Glomerular visceral epithelial cell (primary cell): Measurements from ENCODE around the gene EMP2.
"Not testable (repeated sequence)": the region's sequence is repeated elsewhere in the genome, so short reads cannot be mapped to it uniquely, and the experiment has no call there.

Experiments
- DNase-seq: peaks from one replicate; pipeline ENCODE4 v3.0.0-alpha.2; 2016; ENCODE audit errors: extremely low spot score

EMP2 gene, protein sequence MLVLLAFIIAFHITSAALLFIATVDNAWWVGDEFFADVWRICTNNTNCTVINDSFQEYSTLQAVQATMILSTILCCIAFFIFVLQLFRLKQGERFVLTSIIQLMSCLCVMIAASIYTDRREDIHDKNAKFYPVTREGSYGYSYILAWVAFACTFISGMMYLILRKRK

DNA sequence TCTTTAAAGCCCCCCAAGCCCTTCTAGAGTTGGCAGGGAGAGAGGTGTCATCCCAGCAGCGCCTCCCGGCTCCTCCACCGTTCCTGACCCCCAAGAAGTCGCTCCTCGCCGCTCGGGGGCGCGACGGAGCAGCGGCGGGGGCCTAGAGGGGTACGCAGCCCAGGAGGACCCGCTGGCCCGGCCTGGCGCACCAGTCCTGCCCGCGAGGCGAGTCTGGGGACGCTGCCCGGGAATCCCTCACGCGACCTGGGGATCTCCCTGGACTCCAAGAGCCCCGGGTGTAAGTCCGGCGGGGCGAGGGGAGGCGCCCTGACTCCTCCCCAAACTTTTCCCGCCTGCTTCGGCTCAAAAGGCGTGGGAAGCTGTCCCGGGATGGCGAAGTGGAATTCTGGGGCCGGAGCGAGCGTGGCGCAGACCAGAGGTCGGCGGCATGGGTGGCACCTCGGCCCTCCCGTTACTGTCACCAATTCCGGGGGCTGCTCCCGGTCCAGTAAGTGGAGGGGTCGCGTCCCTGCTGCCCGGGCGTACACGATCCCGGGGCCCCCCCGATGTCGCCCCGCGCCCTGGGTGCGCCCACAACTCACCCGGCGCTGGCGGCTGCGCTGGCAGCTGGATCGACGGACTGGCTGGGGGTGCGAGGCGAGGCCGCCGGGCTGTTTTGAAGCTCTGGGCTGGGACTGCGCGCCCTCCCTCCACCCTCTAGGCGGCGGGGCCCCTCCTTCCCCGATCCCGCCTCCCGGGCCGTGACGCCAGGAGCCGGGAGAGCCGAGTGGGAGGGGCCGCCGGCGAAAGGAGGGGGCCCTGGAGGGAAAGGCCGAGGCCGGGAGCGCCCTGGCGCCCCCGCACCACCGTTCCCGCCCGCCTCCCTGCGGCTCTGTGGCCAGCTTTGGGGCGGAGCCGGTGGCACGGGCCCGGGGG is at the start of gene EMP2:
Gene EMP2 (minus strand): TSS at position 634 of the 918 bp plus-strand sequence. CDS start 32,981 bp downstream, outside the sequence.
- peak; percentile 78 for DNase-seq

DNA sequence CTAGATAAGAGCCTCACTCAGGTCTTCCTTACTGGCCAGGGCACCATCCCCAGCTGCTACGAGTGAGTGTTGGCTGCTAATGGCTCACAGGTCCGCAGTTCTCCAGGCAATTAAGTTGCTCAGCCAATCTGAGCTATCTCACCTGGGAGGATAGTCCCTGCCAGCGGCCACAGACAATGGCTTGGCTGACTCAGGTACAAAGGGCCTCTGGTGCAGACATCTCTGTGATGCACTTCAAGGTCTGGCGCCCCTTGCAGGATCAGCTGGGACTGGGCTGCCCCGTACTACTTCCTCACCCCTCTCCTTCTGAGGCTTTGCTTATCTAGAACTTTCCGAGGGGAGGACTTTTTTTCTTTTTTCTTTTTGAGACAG is 49.2 kb upstream of the EMP2 start:
- no peak for DNase-seq

DNA sequence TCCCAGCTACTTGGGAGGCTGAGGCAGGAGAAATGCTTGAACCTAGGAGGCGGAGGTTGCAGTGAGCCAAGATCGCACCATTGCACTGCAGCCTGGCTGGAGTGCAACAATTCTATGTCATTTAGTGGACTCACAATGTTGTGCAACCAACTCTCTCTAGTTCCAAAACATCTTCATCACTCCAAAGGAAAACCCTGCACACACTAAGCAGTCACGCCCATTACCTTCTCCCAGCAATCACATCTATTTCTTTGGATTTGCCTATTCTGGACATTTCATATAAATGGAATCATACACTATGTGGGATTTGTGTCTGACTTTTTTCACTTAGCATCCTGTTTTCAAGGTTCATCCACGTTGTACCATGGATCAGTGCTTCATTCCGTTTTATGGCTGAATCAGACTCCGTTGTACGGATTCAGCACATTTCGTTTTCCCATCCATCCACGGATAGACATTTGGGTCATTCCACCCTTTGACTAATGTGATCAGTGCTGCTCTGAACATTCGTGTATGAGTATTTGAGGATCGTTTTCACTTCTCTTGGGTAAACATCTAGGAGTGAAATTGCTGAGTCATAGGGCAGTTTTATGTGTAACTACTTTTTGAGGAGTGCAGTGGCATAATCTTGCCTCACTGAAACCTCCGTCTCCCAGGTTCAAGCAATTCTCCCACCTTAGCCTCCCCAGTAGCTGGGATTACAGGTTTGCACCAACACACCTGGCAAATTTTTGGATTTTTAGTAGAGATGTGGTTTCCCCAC is 45.4 kb upstream of the EMP2 start:
- DNase-seq: no peak

DNA sequence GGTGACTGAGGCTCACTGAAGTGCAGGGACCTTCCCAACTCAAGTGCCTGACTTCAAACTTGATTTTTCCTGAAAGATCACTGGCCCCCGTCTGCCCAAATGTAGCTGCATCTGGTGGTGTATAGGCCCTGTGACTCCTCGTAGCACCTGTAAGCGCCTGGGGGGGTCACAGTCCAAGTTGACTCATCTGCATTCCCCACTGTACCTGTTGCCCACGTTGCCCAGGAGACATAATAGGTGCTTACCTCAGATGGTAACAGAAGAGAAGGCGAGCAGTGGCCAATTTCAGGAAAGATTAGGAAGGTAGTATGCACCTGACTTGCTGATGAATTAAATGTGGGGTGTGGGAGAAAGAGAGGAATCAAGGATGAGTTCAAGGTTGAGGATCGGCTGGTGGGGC is 44.1 kb upstream of the EMP2 start:
- DNase-seq: no peak

DNA sequence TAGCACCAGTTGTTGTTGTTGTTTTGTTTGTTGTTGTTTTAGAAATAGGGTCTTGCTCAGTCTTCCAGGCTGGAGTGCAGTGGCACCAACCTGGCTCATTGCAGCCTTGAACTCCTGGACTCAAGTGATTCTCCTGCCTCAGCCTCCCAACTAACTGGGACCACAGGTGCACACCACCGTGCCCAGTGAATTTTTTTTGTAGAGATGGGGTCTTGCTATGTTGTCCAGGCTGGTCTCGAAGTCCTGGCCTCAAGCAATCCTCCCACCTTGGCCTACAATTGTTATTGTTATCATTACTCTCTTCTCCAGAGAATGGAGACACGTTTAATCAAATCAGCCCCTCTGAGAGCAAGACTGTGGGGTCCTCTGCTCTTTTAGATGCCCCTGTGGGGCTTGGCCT is 42.7 kb upstream of the EMP2 start:
- no peak for DNase-seq

DNA sequence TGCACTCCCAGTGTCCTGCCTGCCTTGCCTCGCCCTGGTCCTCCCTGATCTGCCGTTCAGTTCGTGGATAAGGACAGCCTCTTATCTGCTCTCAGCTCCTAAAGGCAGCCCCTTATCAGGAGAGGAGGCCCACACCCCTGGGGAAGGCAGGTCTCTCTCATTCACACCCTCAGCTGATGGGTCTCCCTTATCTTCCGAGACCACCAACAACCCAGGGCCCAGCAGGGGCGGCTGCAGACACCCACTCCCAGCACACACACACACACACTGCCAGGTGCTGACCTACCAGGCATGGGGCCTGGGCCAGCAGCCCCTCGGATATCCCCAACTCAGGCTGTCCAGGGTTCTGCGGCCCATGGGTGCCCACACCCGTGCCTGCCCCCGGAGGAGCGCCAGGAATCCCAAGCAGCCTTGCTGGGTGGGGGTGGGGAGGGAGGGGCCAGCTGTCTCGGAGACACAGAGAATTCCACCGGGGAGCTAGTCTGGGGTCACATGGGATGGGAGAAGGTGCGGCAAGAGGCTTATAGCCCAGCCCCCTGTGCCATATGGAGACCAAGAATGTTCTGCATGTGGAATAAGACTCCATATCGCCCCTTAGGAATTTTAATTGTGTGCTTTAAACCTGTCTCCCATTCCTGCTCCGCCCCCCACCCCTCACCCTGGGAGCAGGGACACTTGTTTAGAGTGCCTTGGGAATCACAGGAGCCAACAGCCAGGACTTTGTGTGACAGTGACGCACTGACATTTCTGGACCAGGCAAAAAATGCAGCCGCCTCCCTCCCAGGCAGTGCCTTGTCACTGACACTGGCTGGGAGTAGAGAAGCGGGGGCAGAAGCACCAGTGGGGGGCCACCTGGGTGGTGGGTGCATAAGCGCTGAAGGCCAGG is 41.9 kb upstream of the EMP2 start:
- DNase-seq: no peak

DNA sequence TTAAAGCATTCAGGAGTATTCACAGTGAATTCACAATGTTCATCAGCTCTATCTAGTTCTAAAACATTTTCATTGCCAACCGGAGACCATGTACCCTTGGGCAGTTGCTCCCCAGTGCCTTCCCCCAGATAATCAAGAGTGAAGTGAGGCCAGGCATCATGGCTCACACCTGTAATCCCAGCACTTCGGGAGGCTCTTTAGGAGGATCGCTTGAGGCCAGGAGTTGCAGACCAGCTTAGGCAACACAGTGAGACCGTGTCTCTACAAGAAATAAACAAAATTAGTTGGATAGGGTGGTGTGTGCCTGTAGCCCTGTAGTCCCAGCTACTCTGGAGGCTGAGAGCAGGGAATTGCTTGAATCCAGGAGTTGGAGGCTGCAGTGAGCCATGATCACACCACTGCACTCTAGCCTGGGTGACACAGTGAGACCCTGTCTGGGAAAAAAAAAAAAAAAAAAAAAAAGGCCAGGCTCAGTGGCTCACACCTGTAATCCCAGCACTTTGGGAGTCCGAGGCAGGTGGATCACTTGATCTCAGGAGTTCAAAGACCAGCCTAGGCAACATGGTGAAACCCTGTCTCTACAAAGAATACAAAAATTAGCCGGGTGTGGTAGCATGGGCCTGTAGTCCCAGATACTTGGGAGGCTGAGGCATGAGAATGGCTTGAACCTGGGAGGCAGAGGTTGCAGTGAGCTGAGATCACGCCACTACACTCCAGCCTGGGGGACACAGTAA is 41.0 kb upstream of the EMP2 start:
- DNase-seq: not testable (repeated sequence)

DNA sequence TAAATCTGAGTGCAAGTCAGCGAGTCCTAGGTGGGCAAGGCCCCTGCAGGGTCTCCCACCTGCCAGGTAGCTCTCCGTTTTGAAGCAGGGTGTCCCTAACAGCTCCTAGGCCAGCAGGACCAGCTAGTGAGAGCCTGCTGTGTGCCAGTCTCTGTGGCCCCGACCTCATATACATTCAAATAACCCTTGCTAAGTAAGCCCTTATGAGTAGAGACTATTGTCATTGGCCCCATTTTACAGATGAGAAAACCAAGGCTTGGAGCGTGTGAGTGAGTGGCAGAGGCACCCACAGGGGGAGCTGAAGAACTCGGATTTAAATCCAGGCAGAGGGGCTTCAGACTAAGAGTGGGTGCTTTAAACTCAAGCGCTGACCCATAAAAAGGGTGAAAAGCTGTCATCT is 39.7 kb upstream of the EMP2 start:
- no peak for DNase-seq

DNA sequence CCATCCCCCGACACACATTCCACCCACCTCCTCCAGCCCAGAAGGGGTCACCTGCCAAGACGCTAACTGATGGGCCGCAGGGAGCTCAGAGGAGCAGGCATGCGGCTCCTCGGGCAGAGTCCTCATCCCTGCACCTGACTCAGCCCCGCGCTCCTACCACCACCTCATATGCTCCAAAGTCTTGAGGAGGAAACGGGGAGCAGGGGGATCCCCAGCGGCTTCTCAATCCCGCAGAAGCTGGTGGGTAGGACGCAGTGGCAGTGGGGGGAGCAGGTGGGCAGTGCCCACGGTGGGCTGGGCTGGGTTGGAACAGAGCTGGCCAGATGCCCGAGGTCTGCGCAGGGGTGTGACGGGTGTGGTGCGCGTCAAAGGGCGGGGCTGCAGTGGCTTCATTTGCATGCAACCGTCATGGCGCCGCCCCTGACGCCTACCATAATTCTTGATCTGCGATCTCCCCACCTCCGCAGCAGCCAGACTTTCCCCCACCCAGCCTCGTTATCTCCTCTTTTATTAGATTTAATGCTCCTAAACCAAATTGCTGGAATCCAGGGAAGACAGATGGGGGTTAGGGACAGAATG is 39.0 kb upstream of the EMP2 start:
- DNase-seq: no peak

DNA sequence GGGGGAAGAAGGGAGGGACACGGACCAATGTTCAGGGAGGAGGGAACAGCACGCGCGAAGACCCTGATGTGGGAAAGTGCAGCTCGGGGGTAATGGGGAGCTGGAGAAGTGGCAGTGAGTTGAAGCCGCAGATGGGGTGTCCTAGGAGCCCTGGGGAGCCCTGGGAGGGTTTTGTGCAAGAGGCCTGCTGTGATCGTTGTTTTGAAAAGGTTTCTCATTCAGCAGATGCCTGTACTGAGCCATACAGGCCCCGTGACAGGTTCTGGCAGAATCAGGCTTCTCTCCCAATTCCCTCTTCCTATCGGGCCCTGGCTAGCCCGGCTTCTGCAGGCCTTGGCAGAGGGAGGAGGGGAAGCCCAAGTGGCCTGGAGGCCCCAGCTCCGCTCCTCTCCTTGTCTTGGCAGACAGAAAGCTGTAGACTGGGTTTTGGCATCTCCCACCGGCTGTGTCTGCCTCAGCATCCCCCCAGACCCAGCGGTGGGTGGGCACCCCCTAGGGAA is 38.4 kb upstream of the EMP2 start:
- DNase-seq: no peak

DNA sequence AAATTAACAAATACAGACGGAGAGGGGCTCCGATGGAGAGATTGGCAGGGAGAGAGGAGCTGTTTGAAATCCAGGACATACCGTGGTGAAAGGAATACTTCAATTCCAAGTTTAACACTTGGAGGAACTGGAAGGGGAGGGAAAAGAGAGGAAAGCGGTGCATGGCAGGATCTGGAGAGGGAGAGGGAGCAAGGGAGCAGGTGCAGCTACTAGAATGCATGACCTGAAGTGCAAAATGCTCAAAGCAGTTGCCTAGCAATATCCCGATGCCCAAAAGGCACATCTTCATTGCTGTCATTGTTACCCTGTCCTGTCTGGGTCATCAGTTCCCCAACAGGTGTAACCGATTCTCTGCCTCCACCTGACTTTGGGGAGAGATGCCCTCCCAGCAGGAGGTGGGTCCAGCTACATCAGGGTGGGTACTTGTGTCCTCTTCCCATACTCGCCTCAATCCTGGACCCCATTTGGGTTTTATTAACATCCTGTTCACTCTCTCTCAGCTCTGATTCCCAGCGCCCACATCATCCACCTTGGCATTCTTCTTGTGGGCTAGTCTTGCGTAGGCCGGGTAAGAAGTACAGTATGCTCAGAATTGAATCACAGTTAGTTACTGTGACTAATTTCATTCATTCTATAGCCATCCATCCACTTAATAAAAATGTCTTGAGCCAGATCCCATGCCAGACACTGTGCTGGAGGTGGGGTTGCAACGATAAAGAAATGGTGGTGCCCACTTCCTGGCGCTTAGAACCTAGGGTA is 37.4 kb upstream of the EMP2 start:
- DNase-seq: no peak

DNA sequence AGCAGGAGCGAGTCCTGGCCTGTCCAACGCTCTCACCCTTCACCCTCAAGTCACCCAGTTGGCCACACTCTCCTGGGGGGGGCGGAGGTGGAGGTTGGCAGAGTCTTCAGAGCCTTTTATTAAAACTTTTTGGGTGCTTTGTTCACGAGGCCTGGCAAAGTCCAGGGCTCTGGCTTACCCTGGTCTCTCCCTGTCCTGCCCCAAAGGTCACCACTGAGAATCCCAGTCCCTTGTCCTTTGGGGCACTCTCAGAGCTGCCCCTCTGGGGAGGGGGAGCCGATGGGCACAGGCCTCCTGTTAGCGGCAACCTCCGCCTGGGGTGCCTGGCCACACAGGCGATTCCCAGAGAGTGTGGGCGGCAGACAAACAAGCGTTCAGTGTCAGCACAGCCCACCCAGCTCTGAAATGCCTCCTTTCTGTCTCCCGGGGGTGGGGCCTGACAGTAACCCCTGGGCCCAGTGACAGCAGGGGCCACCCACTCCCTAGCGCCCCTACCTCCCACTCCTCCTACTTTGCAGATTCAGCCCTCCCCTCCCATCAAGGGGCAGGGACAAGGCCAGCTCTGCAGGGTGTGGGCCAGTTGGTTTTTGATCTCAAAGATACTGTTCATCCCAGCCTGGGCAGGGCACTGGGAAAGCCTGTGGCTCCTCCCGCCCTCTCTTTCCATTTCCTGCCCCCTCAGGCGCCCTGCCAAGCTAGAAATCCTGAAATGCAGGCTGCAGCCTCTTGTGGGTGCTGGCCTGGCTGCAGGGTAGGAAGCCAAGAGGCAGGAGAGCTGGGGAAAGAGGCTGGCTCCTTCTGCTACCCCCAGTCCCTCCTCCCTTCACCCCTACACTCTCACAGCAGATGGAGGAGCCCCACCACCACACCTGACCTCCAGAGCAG is 36.6 kb upstream of the EMP2 start:
- no peak for DNase-seq

DNA sequence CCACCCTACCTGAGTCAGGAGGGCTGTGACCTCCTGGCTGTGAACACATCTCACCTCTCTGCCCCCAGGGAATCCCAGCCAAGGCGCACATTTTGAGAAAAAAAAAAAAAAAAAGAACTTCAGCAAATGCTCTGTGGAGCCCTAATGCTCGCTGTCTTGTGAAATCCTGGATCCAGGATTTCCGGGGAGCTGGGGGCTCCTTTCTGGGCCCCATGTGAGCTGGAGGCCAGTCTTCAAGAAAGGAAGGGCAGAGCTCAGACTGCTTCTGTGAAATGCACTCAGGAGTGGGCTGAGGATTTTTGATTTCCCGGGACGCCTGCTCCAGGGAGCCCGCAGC is 36.0 kb upstream of the EMP2 start:
- DNase-seq: no peak

DNA sequence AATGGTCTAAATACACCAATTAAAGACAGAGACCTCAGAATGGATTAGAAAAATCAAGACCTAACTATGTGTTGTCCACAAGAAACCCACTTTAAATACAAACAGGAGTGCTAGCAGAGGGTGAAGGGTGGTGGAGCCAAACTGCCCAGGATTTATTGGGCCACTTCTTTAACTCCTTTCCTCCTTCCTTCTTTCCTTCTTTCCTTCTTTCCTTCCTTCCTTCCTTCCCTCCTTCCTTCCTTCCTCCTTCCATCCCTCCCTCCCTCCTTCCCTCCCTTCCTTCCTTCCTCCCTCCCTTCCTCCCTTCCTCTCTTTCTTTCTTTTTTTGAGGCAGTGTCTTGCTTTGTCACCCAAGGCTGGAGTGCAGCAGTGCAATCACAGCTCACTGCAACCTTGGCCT is 34.3 kb upstream of the EMP2 start:
- DNase-seq: no peak

DNA sequence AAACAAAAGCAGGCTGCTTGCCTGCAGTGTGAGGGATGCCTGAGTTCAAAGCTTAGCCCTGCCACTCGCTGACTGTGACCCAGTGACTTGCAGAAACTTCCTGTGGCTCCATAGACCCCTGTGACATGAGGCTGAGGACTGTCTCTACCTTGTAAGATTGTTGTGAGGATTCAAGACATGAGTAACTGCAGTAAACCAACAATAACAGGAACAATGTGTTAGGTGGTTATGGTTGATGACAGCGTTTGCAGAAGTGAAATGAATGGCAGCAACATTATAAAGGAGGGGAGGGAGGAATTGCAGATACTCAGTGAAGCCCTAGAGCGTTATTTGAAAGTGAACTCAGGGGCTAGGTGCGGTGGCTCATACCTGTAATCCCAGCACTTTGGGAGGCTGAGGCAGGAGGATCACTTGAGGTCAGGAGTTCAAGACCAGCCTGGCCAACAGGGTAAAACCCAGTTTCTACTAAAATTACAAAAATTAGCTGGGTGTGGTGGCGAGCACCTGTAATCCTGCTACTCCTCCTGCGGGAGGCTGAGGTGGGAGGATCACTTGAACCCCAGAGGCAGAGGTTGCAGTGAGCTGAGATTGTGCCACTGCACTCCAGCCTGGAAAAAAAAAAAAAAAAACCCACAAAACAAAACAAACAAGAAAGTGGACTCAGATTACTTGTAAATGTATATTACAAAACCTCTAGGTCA is 33.5 kb upstream of the EMP2 start:
- no peak for DNase-seq

DNA sequence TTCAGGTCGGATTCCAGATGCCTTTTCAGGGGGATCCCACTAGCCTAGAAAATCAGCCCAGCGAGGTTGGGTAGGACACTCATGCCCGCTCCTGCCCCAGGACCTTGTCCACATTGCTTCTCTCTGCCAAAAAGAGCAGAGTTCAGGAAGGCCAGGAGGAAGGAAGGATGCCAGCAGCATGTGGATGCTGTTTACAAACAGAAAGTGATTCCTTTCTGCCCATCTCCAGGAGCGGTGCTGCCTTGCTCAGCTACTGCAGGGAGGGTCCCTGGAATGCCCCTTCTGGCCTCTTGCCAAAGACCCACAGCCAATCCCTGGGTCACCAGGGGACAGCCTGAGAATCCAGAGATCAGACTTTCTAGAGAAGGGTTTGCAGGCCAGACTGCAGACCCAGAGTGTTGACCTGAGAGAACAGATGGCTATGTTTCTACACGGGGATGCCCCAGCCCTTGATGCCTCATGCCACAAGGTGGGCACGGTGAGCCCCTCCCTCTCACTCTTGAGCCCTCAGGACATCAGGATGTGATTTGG is 32.3 kb upstream of the EMP2 start:
- DNase-seq: no peak

DNA sequence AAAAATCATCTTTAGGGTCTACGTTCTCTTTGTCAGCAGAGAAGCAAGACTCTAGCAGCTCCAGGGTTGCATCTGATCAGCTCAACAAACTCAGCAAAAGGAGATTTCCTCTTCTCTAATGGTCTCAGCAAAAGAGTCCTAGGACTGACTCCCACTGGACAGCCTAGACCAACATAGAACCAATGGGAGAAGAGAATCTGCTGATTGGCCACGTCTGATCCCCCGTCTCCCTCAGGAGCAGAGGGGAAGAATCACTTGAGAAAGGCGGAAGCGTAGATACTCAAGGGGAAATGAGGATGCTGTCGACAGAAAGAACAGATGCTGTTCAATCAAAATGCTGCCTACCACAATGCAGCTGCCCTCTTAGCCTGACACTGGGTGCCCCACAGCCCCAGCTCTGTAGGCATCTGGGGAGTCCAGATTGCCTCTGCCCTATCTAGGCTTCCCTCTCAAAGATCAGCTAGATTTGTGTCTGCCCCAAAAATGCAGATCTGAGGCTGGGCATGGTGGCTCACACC is 31.5 kb upstream of the EMP2 start:
- DNase-seq: no peak
